Activated effector memory CD4-positive, alpha-beta T cell treated with anti-CD3 and anti-CD28 coated beads, Interleukin-2, amount 50 U/mL, for 16 hours (primary cell): ENCODE results near the gene NCOA5.

ENCODE experiments used
- DNase-seq: peaks from one replicate; pipeline ENCODE4 v3.0.0-alpha.2; 2020

The NCOA5 gene

DNA sequence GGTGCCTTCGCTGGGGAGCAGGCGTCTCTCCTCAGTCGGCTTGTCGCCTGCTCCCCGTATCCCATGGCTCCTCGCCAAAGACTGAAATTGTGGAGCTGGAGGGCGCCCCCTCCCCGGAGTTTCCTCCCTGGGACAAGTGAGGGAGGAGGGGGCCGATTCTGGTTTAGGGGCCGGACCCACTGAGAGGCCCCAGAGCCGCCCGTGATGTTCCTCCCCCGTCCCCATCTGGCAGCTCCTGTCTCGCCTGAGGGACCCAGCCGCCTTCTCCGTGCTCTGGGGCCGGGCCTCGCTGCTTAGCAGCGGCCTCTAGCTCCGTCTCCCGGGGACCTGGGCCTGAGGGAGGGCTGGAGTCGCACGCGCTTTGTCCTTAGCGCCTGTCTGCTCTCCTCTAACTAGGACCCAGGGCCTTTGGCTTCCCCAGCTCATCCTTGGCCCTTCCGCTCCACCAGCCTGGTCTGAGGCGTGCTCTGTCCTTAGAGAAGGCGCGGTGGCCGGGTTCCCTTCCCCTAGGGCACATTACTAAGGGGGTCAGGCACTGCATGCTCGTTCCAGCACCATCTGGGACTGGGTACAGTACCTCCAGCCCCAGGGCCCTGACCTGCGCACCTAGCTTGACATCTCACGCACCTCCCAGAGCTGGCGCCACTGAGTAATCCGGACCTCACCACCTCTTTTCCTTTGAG lies 31.0 kb downstream of the NCOA5 start:
- no peak for DNase-seq

DNA sequence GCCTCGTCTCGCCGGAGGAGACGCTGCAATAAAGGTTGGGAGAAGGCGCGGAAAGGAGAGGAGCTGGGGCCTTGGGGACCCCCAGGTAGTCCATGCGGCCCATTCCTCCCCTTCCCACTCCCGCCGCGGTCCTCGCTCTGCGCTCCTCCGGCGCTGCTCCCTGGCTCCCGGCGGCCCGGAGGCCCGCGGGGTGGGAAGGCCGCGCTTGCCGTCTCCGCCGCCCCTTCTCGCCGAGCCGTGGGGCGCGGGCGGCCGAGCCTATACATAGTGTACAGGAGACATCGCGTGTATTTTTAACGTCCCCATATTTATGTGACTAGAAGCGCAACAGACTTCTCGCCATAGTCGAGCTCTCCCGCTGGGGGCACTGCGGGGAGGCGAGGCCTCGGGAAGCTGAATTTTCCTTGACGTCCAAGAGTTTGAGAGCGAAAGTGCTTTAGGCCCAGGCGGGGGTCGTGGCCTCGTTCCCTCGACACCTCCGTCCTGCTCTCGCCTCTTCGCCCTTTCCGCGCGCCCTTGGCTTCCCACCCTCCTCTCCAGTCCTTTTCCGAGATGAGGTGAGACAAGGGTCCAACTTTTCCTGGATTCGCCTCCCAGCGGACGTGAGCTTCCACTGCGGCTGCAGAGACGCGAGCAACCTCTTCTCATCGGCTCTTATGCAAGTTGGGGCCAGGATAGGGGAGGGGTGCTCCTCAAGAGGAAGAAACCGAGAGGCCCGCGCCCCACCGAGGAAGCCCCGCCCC lies 31.7 kb downstream of the NCOA5 start:
- no peak for DNase-seq

DNA sequence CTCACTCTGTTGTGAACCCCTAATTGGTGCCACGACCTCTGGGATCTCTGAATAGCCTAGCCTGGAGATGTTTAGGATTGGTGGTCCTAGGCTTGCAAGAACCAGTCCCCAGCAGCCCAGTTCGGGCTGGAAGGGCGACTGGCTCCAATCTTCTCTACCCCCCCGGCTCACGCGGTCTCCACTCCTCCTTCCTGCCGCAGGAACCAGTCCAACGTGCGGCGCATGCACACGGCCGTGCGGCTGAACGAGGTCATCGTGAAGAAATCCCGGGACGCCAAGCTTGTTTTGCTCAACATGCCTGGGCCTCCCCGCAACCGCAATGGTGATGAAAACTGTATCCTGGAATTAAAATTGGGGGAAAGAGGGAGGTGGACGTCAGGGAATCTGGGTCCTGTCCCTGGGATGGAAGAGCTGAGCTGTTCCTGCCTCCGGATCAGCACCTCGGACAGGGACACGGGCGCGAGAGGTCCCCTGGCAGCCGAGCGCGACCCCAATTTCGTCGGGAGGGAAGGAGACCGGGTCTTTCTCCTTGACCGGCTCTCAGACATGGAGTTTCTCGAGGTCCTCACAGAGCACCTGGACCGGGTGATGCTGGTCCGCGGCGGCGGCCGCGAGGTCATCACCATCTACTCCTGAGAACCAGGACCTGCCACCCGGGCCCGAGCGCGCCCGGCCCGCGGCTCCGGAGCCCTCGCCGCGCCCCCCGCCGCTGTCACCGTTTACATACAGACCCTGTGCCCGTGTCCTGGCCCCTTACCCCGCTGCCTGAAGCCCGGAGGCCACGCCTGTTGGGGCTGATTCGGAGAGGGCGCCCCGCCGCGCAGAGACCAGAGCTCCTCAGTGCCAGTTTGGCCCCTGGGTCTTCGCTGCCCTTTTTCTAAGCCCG lies 32.5 kb downstream of the NCOA5 start:
- no peak for DNase-seq

DNA sequence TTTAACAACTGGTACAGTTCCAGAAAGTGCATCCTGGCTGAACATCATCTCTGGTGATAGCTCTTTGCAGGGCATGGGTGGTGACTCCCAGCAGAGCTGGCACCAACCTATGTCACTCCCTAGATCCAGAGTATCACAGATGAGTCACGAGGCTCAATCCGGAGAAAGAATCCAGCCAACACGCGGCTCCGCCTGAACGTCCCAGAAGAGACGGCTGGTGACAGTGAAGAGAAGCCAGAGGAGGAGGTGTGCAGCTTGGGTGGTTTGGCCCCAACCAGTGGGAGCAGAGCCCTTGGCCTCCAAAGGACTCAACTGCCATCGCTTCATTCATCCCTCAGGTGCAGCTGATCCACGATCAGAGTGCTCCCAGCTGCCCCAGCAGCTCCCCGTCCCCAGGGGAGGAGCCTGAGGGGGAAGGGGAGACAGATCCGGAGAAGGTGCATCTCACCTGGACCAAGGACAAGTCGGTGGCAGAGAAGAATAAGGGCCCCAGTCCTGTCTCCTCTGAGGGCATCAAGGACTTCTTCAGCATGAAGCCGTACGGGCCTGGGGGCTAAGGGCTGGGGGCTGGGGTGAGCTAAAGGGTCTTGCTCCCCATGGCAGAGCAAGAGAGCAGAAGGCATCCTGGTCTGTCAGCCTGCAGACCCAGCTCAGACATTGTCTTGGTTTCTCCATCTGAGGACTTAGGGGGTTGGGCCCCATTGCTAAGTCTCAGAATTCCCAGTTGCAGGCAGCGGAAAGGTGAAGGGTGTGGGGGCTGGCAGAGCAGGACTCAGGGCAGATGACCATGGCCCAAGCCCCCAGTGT lies 33.5 kb downstream of the NCOA5 start:
- no peak for DNase-seq

DNA sequence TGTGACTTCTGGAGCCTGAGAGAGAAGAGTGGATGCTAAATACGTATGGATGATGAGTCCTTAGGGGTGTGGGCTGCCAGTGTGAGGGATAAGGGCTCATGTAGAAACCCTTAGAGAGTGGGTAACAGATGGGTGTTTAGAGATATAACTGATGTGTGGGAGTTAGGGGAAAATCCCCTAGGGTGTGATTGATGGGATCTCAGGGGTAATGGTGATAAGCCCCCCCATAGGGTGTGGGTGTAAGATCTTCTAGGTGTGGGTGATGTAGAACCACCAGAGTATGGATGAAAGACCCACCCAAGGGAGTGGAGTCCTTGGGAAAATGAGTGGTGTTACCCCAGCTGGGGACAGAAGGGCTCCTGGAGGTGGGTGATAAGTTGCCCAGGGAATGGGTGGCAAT lies 34.5 kb downstream of the NCOA5 start:
- DNase-seq, result no peak

DNA sequence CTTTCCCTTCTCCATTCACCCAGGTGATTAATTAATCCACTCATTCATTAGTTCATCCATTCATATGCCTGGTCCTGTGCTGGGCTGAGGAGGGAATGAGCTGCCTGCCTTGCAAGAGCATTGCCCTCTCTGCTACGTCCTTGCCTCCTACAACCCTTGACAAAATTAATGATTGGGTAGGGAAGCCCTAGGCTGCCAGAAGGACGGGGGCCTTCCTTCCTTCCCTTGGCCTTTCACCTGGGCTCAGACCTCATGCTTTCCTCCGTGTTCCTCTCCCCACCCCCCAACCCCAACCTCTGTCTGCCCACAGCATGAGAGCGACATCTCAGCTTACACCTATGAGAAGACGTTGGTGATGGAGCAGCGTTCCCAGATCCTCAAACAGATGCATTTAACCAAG lies 35.2 kb downstream of the NCOA5 start:
- DNase-seq, result no peak

DNA sequence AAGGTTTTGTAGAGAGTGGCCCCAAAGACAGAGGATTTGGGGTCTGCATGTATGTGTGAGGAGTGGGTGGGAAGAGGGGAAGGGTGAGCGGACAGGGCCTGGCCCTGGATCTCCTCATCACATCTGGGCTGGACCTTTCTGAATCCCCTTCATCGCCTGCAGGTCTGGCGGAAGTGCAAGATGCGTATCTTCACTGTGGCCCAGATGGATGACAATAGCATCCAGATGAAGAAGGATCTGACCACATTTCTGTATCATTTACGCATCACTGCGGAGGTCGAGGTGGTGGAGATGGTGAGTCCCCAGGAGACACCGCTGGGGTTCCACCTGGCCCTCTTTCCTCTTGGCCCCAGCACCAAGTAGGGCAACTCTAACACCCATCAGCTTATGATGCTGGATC lies 36.3 kb downstream of the NCOA5 start:
- no peak for DNase-seq

DNA sequence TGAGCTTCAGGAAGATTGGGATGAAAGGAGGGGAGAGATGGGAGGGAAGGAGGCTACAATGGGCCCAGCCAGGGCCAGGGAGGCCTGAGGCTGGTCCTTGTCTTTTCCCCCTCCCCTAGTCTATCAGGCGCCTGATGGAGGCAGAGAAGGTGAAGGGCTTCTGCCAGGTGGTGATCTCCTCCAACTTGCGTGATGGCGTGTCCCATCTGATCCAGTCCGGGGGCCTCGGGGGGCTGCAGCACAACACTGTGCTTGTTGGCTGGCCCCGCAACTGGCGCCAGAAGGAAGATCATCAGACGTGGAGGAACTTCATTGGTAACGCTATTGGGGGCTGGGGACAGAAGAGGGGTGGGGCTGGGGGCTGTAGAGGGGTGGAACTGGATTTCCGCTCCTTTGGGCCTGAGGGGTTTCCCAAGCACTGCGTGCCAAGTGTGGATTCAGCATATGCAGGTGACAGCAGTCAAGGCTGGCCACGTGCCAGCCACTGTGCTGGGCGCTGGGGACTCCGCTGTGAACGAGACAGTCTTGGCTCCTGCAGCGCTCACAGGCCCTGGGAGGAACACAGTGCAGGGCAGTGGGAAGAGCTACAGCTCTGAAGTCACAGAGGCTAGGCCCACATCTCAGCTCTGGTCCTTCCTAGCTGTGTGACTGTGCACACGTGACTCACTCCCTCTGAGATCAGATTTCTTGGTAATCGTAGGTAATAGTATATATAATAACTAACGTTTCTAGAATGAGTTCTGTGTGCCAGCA lies 38.0 kb downstream of the NCOA5 start:
- no peak for DNase-seq

DNA sequence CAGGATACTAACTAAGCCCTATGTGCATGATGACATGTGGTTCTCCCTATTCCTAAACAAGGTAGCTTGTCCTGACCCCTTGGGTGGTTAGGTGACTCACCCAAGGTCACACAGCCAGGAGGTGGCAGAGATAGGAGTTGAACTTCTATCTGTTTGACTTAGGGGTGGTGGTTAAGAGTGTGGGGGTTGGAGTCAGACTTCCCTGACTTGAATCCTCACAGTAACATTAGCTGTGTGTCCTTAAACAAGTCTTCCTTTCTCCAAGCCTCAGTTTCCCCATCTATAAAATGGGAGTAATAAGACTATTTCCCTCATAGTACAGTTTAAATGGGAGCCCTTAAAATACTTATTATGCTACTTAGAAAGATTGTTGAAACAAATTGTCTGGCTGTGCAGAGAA lies 38.9 kb downstream of the NCOA5 start:
- no peak for DNase-seq

DNA sequence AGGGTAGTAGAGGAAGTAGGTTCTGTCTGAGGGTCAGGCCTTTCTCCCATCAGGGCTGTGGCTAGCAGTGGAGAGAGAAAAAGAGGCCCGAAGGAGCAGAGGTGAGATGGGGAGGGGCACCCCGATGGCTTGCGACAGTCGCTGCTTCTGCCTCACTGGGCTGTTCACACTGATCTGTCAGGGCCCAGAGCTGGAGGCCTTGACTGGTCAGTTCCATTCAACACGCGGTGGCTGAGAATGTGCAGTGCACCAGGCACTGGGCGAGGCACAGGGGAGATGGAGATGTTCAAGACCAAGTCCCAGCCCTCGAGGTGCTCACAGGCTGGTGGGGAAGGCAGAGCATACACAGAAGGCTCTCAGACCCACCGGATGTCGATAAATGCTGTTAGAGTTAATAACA lies 39.3 kb downstream of the NCOA5 start:
- DNase-seq, result peak; percentile 45

DNA sequence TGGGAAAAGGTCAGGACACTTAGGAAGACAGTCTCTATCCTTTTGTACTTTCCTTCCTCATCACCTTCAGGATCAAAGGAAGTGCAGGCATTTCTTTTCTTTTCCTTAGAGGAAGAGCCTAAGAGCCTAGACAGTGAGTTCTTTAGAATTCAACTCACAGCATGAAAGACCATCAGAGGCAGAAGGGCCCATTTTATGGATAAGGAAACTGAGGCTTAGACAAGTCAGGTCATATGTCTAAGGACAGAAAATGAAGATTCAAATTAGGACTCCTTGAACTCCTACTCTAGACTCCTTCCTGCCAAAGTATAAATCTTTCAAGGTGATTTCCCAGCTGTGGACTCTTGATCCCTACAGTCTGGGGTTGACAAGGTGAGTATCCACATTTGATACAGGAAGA lies 39.9 kb downstream of the NCOA5 start:
- no peak for DNase-seq

DNA sequence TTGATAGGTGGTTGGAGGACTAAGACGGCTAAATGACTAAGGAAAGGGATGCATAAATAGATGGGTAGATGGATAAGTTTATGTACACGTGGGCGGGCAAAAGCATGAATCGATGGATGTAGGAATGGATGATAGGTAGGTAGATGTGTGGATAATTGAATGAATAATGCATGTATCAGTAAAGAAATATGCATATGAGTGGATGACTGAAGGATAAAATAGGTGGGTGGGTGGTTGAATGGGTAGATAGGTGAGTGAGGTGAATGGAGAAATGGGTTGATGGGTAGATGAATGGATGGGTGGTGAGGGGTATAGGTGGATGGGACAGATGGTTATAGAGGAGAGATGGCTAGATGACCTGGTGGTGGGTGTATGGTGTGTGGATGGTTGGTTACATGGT lies 40.6 kb downstream of the NCOA5 start:
- no peak for DNase-seq

DNA sequence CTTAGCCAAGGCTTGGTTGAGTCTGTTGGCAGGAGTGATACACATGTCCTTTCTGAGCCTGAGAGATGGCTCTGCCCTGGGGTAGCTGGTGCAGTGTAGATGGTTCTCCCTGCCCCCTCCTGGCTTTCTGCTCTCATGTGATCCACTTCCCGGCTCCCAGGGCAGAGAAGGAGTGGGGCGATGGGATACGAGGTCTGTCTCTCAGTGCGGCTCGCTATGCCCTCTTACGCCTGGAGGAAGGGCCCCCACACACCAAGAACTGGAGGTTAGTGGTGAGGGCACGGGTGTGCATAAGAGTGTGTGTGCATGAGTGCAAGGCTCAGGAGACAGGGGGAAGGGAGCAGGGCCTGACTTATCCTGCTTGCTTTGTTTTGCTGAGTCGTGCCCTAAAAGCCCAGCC lies 41.9 kb downstream of the NCOA5 start:
- DNase-seq, result peak; percentile 31

DNA sequence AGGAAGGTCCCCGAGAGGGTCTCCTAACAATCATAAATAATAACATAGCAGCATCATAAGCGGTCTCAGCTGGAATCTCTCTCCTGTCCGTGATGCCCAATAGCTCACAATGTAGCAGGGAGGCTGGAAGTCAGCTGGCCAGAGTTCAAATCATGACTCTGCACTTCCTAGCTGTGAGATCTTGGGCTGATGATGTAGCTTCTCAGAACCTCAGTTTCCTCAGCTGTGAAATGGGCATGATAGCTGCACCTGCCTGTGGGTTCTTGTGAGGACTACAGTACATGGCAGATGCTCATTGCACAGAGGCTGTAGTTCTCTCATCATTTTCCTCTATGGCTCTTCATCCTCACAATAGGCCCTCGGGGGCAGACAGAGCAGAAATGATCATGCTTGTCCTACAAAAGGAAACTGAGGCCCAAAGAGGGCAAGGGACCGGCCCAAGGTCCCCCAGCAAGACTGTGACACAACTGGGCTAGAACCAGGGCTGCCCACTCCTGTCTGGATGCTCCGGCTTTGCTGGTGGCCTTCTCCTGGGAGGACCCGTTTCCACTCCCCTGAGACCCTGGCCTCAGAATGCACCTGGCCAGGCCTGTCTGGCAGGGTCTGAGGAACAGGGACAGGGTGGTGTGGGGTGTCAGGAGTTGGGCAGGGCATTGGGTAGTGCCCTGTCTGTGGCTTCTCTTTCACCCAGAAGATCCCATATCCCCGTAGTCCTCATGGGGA lies 43.0 kb downstream of the NCOA5 start:
- DNase-seq, result peak; percentile 30

DNA sequence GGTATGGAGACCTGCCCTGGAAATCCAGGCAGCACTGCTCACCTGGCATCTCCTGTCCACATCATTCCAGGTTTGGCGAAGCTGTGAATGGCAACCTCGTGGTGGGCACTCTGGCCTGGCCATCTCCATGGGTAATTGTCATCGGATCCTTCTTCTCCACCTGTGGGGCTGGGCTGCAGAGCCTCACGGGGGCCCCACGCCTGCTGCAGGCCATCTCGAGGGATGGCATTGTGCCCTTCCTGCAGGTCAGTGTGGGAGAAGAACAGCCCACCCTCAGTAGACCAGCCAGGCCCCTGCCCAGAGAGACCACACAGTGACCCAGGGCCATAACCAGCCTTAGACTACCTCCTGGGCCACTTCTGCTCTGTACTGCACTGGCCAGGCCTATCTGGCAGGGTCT lies 44.9 kb downstream of the NCOA5 start:
- DNase-seq, result no peak

DNA sequence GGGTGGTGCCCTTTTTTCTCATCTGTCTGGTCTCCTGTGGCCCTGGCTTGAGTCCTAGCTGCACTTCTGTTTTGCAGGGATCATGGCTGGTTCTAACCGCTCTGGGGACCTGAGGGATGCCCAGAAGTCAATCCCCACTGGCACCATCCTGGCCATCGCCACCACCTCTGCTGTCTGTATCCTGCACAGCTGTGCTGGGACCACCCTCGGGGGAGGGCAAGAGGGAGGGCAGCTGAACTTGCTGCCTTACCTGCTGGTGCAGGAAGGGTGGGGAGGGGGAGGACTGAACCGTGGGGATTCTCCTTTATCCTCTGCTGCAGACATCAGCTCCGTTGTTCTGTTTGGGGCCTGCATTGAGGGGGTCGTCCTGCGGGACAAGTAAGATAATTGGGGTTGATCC lies 46.2 kb downstream of the NCOA5 start:
- DNase-seq, result no peak

DNA sequence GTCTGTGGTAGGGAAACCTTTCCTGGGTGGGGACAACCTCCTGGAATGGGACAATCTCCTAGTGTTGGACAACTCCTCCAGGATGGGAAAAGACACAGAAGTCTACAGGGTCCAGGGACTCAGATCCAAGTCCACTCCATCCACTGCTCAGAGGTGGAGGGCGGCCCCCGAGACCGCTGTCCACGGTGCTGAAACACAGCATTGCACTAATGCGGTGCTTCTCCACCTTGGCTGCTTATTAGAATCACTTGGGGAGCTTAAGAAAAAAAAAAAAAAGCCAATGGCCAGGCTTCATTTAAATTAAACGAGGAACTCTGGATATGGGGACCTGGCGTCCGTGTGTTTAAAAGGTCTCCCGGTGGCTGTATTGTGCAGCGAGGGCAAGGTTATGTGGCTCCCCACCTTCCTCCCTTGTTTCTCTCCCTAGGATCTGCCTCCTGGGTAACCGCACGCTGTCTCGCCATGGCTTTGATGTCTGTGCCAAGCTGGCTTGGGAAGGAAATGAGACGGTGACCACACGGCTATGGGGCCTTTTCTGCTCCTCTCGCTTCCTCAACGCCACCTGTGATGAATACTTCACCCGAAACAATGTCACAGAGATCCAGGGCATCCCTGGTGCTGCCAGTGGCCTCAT lies 48.7 kb downstream of the NCOA5 start:
- DNase-seq, result peak; percentile 80

DNA sequence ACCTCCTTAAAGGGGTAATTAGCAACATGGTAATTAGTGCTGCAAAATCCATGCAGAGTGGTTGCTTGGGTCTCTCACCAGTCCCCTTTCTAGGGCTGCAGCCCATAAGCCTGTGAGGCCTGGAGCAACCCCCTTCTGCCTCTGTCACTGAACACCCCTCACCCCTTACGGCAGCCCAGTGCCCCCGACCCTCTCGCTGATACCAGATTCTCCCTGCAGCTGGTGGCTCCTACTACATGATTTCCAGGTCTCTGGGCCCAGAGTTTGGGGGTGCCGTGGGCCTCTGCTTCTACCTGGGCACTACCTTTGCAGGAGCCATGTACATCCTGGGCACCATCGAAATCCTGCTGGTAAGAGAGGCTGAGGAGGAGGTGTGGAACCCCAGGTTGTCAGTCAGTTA lies 52.7 kb downstream of the NCOA5 start:
- DNase-seq, result no peak

DNA sequence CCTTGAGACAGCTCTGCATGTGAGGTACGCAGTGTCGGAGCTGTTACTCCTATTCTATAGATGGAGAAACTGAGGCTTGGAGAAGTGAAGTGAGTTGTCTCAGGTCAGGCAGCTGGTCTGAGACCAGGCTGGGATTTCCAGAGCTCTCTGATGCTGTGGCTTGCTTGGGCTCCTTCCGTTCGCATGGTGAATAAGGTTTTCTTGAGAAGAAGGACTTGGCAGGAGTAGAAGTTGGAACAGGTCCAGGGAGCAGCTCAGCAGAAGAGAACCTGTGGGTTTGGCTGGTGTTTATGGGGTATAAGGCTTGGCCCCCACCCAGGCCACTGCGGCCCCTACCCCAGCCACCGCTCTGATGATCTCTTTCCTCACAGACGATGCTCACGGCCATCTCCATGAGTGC lies 53.4 kb downstream of the NCOA5 start:
- no peak for DNase-seq

DNA sequence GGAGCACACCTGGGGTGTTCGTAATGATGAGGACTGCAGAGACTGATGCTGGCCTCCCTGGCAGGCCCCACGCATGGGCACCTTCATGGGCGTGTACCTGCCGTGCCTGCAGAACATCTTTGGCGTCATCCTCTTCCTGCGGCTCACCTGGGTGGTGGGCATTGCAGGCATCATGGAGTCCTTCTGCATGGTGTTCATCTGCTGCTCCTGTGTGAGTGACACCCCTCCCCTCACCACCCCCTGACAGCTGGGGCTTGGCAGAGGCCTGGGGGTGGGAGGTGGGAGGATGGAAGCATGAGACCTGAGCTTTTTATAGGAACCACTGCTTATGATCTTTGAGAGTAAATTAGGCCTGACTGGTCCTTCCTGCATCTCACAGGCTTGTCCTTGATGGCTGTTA lies 54.0 kb downstream of the NCOA5 start:
- no peak for DNase-seq

DNA sequence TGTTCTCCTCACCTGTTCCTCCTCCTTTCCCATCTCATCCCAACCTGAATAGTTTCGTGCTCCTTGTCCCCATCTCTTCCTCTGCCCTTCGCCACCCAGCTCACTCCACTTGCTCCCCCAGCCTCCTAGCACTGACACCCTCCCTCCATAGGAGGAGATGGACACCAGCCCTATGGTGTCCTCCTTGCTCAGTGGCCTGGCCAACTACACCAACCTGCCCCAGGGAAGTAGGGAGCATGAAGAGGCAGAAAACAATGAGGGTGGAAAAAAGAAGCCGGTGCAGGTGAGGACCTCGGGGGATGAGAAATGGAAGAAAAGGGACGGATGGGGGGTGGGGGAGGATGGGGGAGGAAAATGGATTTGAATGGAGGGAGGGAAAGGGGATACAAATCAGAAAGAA lies 54.5 kb downstream of the NCOA5 start:
- no peak for DNase-seq
